Activated CD8-positive, alpha-beta memory T cell treated with anti-CD3 and anti-CD28 coated beads for 36 hours (primary cell): ENCODE measurements around the gene WRAP53. TPM values are rescaled to one million over a fixed set of nuclear protein-coding genes. Genes with fewer than 3 reads are reported as not detected.

Experiments used
- total RNA-seq, 2 experiments: library from RNA; stranded (reverse); gene quantifications; one replicate each; pipeline ENCODE4 v1.2.3, GENCODE V29; 2021

WRAP53 gene
- total RNA-seq, 2 experiments from 2014 or later: 32.9 to 33.1 TPM

Other genes starting within 250 kb of the WRAP53 start
- 1 to 10 TPM; 2.0 to 2.1 TPM for gene FGF11, start 249.0 kb upstream of the WRAP53 start, total RNA-seq
- gene CHRNB1, start 243.4 kb upstream of the WRAP53 start, total RNA-seq: 1 to 10 TPM; 7.2 to 7.8 TPM
- 10 to 100 TPM; 17.6 to 17.7 TPM for gene ZBTB4, start 208.8 kb upstream of the WRAP53 start, total RNA-seq
- gene SLC35G6, start 207.0 kb upstream of the WRAP53 start, total RNA-seq: not detected
- 100 to 1,000 TPM; 195 to 198 TPM for gene POLR2A, start 204.1 kb upstream of the WRAP53 start, total RNA-seq
- gene TNFSF12, start 139.4 kb upstream of the WRAP53 start, total RNA-seq: 10 to 100 TPM; 13.3 to 14.4 TPM
- 1 to 10 TPM; 1.0 to 1.1 TPM for gene TNFSF13, start 129.7 kb upstream of the WRAP53 start, total RNA-seq
- gene SENP3, start 126.6 kb upstream of the WRAP53 start, total RNA-seq: 100 to 1,000 TPM; 112 to 116 TPM
- 1 to 10 TPM; 7.4 to 8.9 TPM for gene CD68, start 108.8 kb upstream of the WRAP53 start, total RNA-seq
- 100 to 1,000 TPM; 105 to 106 TPM for gene MPDU1, start 104.6 kb upstream of the WRAP53 start, total RNA-seq
- gene SOX15, start 98.4 kb upstream of the WRAP53 start, total RNA-seq: under 1 TPM; 0.13 to 0.25 TPM
- 10 to 100 TPM; 46.4 to 47.2 TPM for gene FXR2, start 73.6 kb upstream of the WRAP53 start, total RNA-seq
- 10 to 100 TPM; 19.2 to 20.0 TPM for gene SAT2, start 60.7 kb upstream of the WRAP53 start, total RNA-seq
- gene SHBG, start 58.3 kb upstream of the WRAP53 start, total RNA-seq: not detected
- under 1 TPM; 0.21 to 0.25 TPM for gene ATP1B2, start 37.6 kb upstream of the WRAP53 start, total RNA-seq
- gene TP53, start 987 bp upstream of the WRAP53 start, total RNA-seq: 100 to 1,000 TPM; 135 to 139 TPM
- under 1 TPM in 1 of 2 experiments, not detected in 1; 0.08 TPM for gene EFNB3, start 16.7 kb downstream of the WRAP53 start, total RNA-seq
- under 1 TPM; 0.10 to 0.23 TPM for gene DNAH2, start 29.3 kb downstream of the WRAP53 start, total RNA-seq
- 10 to 100 TPM; 65.4 to 77.7 TPM for gene KDM6B, start 145.7 kb downstream of the WRAP53 start, total RNA-seq
- gene TMEM88, start 166.6 kb downstream of the WRAP53 start, total RNA-seq: 1 to 10 TPM; 4.6 to 5.9 TPM
- gene NAA38, start 169.1 kb downstream of the WRAP53 start, total RNA-seq: 10 to 100 TPM; 62.9 to 65.3 TPM
- 10 to 100 TPM; 15.9 to 16.6 TPM for gene CYB5D1, start 169.5 kb downstream of the WRAP53 start, total RNA-seq
- gene CHD3, start 200.3 kb downstream of the WRAP53 start, total RNA-seq: 100 to 1,000 TPM; 112 to 113 TPM
- gene RNF227, start 227.8 kb downstream of the WRAP53 start, total RNA-seq: 1 to 10 TPM; 4.4 to 4.5 TPM
- gene KCNAB3, start 241.4 kb downstream of the WRAP53 start, total RNA-seq: 1 to 10 TPM; 5.9 to 6.7 TPM
- gene TRAPPC1, start 243.5 kb downstream of the WRAP53 start, total RNA-seq: 100 to 1,000 TPM; 144 to 156 TPM
- 10 to 100 TPM; 40.1 to 44.4 TPM for gene CNTROB, start 243.7 kb downstream of the WRAP53 start, total RNA-seq